ENCODE results near the gene RNF151. TPM values are rescaled to one million over a fixed set of nuclear protein-coding genes. Genes with fewer than 3 reads are reported as not detected.
"Not testable (repeated sequence)": the region's sequence is repeated elsewhere in the genome, so short reads cannot be mapped to it uniquely, and the experiment has no call there.

The RNF151 gene
- total RNA-seq, 2 donors from 2014 or later: not detected

- Histone ChIP-seq H3K4me1 (no peaks in the 10 kb centered on the region), H3K36me3 (no peaks in the 10 kb centered on the region), H3K9ac (ENCODE audit: low read depth in 2 of 2, low read length in 2 of 2) (no peak overlapping the region), H3K4me3 (no peak overlapping the region), H3K27ac (no peak overlapping the region), H3K9me3 (no peaks in the 10 kb centered on the region), H3K27me3 (no peaks in the 10 kb centered on the region)
- no peak for DNase-seq
- TF ChIP-seq CTCF (IDR thresholded peaks at IDR 0.05): no peak
- intact Hi-C loops (cut with DNase I): no loop called here
Observed at GRCh38 chr16:1933097-1933661, 33.5 kb upstream of the RNF151 start.

GRCh38 chr16:1936945-1937479, 29.6 kb upstream of the RNF151 start:
- TF ChIP-seq CTCF (IDR thresholded peaks at IDR 0.05): no peak
- Histone ChIP-seq H3K27me3 (no peaks in the 10 kb centered on the region), H3K9me3 (no peaks in the 10 kb centered on the region), H3K9ac (ENCODE audit: low read depth in 2 of 2, low read length in 2 of 2) (no peak overlapping the region), H3K36me3 (peaks cover 4% of the 10 kb centered on the region), H3K4me1 (peaks cover 12% of the 10 kb centered on the region), H3K27ac (no peak overlapping the region), H3K4me3 (no peak overlapping the region)
- intact Hi-C loops (cut with DNase I): no loop called here
- DNase-seq: no peak

GRCh38 chr16:1938316-1938715, 28.3 kb upstream of the RNF151 start:
- H3K4me1 ChIP-seq: peaks cover 16% of the 10 kb centered on the region
- H3K27me3 ChIP-seq: no peaks in the 10 kb centered on the region
- no peak for TF ChIP-seq CTCF (IDR thresholded peaks at IDR 0.05)
- H3K27ac ChIP-seq: no peak overlapping the region
- H3K4me3 ChIP-seq: no peak overlapping the region
- intact Hi-C loops (cut with DNase I): no loop called here
- H3K36me3 ChIP-seq: peaks cover 4% of the 10 kb centered on the region
- no peak for DNase-seq
- H3K9ac ChIP-seq (ENCODE audit: low read depth in 2 of 2, low read length in 2 of 2): no peak overlapping the region
- H3K9me3 ChIP-seq: no peaks in the 10 kb centered on the region

GRCh38 chr16:1938910-1939309, 27.7 kb upstream of the RNF151 start:
- H3K4me3 ChIP-seq: no peak overlapping the region
- no peak for DNase-seq
- H3K9ac ChIP-seq (ENCODE audit: low read depth in 2 of 2, low read length in 2 of 2): no peak overlapping the region

GRCh38 chr16:1939833-1940232, 26.8 kb upstream of the RNF151 start:
- H3K36me3 ChIP-seq; H3K9ac ChIP-seq (ENCODE audit: low read depth in 2 of 2, low read length in 2 of 2); H3K4me3 ChIP-seq; H3K27me3 ChIP-seq; H3K9me3 ChIP-seq; intact Hi-C loops (cut with DNase I): not testable (repeated sequence)
- peaks cover 16% of the 10 kb centered on the region for H3K4me1 ChIP-seq
- H3K27ac ChIP-seq: peak overlapping the region; percentile 76
- DNase-seq: peak; percentile 43

More at GRCh38 chr16:1938910-1939309, 27.7 kb upstream of the RNF151 start:
- Histone ChIP-seq H3K36me3 (peaks cover 4% of the 10 kb centered on the region), H3K4me1 (peaks cover 16% of the 10 kb centered on the region), H3K9me3 (no peaks in the 10 kb centered on the region), H3K27ac (no peak overlapping the region), H3K27me3 (no peaks in the 10 kb centered on the region)
- intact Hi-C loops (cut with DNase I): no loop called here
- no peak for TF ChIP-seq CTCF (IDR thresholded peaks at IDR 0.05)
